Hypothalamus (tissue), 51 donors: ENCODE data around the gene NPY4R2.
"Not testable (repeated sequence)": the region's sequence is repeated elsewhere in the genome, so short reads cannot be mapped to it uniquely, and the experiment has no call there.

Experiments used
- DNase-seq, 51 donors: peaks; one replicate each; lab custom pipeline; 2025; lab: John Stamatoyannopoulos, UW

NPY4R2 gene

GRCh38 chr10:47928225-47928624, 9.8 kb downstream of the NPY4R2 start:
- not testable (repeated sequence) for DNase-seq

DNA sequence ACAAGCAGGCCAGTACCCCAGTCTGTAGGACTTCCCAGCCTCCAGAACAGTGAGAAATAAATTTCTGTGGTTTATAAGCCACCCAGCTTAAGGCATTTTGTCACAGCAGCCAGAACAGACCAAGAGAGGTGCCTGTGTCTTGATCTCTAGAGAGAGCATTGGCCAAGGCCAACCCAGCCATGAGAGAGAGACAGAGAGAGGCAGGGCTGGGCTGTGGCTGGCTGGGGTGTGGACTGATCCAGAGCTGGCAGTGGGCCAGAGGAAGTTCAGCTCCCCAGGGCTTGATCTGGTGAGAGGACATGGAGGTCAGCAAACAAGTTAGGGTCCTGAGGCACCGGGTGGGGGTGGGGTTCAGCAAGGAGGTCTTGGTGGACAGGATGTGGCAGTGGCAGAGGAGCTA, 14.4 kb downstream of the NPY4R2 start:
- not testable (repeated sequence) for DNase-seq

DNA sequence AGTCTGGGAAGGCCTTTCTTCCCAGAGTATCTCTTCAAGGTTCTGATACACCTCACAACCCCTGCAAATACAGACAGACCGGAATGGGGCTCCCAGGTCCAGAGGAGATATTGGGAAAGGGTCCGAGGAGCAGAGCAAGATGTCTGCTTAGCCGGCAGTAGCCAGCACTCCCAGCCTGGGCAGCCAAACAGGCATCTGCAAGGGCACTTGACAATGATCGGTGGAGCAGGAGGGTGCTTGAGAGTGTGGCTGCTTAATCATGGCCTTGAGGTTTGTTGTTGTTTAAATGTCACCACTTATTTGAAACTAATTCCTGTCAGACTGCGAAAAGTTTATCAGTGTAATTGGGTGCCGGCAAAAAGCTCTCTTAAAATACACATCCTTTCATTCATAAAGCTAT, 15.0 kb downstream of the NPY4R2 start:
- not testable (repeated sequence) for DNase-seq

- DNase-seq: not testable (repeated sequence)
Measured at GRCh38 chr10:47936772-47937228, 18.3 kb downstream of the NPY4R2 start.

- DNase-seq: not testable (repeated sequence)
Measured at GRCh38 chr10:47937634-47938033, 19.2 kb downstream of the NPY4R2 start.

GRCh38 chr10:47940821-47941220, 22.4 kb downstream of the NPY4R2 start:
- not testable (repeated sequence) for DNase-seq

GRCh38 chr10:47941379-47941778, 22.9 kb downstream of the NPY4R2 start:
- peak in 1 of 51 donors; percentile 3 for DNase-seq

GRCh38 chr10:47942351-47943019, 24.0 kb downstream of the NPY4R2 start:
- peak in 3 of 51 donors; percentile 8 to 18 (median 17) for DNase-seq

GRCh38 chr10:47943328-47943727, 24.9 kb downstream of the NPY4R2 start:
- not testable (repeated sequence) for DNase-seq

DNA sequence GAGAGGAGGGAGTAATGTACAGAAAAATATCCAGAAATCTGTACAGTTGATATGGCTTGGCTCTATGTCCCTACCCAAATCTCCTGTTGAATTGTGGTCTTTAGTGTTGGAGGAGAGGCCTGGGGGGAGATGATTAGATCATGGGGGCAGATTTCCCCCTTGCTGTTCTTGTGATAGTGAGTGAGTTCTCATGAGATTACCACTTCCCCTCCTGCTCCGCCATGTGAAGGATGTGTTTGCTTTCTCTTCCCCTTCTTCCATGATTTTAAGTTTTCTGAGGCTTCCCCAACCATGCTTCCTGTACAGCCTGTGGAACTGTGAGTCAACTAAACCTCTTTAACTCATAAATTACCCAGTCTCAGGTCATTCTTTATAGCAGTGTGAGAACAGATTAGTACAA, 29.0 kb downstream of the NPY4R2 start:
- not testable (repeated sequence) for DNase-seq

GRCh38 chr10:47957158-47957557, 38.7 kb downstream of the NPY4R2 start:
- DNase-seq: not testable (repeated sequence)

GRCh38 chr10:47959677-47960076, 41.2 kb downstream of the NPY4R2 start:
- DNase-seq: not testable (repeated sequence)

- DNase-seq: not testable (repeated sequence)
Measured at GRCh38 chr10:47960699-47961098, 42.2 kb downstream of the NPY4R2 start.

GRCh38 chr10:47962785-47963184, 44.3 kb downstream of the NPY4R2 start:
- DNase-seq: not testable (repeated sequence)

GRCh38 chr10:47964280-47965063, 46.0 kb downstream of the NPY4R2 start:
- DNase-seq: not testable (repeated sequence)

DNA sequence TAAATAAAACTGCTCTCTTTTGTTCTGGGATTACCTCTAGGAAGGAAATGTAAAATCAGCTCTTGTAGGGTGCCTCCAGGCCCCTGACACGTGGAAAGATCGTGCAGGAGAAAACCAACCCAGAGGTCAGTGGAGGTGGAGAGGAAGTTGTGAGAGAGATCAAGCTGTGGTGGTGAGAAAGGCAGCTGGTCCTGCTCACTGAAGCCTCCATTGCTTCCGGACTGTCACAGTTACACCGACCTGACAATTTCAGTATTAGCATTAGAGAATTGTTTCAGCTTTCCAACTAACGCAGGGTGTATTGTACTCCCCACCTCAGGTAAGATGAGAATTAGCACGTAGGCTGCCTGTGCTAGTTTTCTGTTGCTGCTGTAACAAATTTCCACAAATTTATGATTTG, 50.5 kb downstream of the NPY4R2 start:
- DNase-seq: not testable (repeated sequence)

GRCh38 chr10:47970047-47970446, 51.6 kb downstream of the NPY4R2 start:
- not testable (repeated sequence) for DNase-seq

DNA sequence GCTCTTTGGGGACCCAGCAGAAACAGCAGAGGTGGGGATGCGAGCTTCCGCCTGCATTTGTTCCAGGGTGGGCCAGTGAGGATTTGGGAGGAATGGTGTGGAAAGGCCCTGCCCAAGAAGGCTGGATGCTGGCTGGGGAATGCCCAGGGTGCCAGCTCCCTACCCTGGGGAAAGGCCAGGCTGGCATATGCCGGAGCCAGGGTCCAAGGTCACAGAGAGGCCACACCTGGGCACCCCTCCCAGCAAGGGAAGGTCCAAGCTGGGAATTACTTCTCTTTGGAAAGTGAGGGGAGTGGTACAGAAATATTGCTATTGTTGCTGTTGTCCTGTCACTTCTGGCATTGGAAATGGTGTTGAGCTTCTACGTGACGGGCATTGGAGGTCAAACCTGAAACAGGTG, 53.1 kb downstream of the NPY4R2 start:
- not testable (repeated sequence) for DNase-seq

DNA sequence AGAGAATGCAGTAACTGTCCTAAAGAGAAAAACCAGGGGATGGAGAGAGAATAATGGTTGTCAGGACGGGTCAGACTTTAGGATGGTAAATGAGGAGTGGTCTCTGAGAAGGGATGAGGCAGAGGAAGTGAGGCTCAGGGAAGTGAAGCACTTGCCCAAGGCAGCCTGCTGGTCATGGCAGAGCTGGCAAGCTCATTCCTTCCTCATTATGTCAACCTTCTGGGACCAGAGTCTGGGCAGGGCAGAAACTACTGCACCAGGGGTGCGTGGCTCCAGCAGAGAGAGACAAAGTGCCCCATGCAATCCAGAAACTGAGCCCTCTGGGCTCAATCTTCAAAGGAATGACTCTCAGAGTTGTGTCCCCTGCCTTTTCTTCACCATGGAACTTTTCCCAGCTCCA, 53.6 kb downstream of the NPY4R2 start:
- DNase-seq: not testable (repeated sequence)
